Body of pancreas (tissue), 4 donors: ENCODE results near the gene FNBP1L. TPM values are rescaled to one million over a fixed set of nuclear protein-coding genes. Genes with fewer than 3 reads are reported as not detected.

ENCODE experiments used
- ATAC-seq: fragments of 150-250 bp; one replicate; pipeline ENCODE4 v1.9.1; 2016
- DNase-seq, 4 donors: peaks; one replicate each; pipeline ENCODE4 v3.0.0-alpha.2; 2019
- H3K27ac ChIP-seq, 4 donors: fragments of 200-600 bp; sonication (generic); 1 replicate in 3 of 4; 2 replicates in 1 of 4; pipeline versions ENCODE4 v1.5.1 to v1.6.1; 2016 to 2019; ENCODE audit warnings: mild to moderate bottlenecking in 1 of 4, mixed read lengths in 1 of 4, moderate library complexity in 1 of 4
- H3K27me3 ChIP-seq, 2 donors: fragments of 200-600 bp; sonication (generic); one replicate each; pipeline ENCODE4 v1.6.0; 2016; ENCODE audit warnings: mild to moderate bottlenecking in 1 of 2
- H3K36me3 ChIP-seq, 2 donors: fragments of 200-600 bp; sonication (generic); replicated peaks in 1 of 2; 2 replicates each; pipeline ENCODE4 v1.5.1; 2016; ENCODE audit warnings: low read depth in 2 of 2; ENCODE audit not compliant: insufficient read depth in 1 of 2
- H3K4me1 ChIP-seq: fragments of 200-600 bp; sonication (generic); one replicate; pipeline ENCODE4 v1.6.0; 2016
- H3K4me3 ChIP-seq, 2 donors: fragments of 200-600 bp; sonication (generic); 1 replicate in 1 of 2; 2 replicates in 1 of 2; pipeline ENCODE4 v1.5.1; 2016 to 2019
- H3K9me3 ChIP-seq, 3 donors: fragments of 200-600 bp; sonication (generic); 1 replicate in 2 of 3; 2 replicates in 1 of 3; pipeline ENCODE4 v1.5.1; 2016
- CTCF ChIP-seq, 7 experiments: fragments of 450-650 bp in 4 of 7; fragments of 200-600 bp in 3 of 7; sonication (generic) in 3 of 7; IDR thresholded peaks; one replicate each; pipeline ENCODE4 v1.5.1; 2016 to 2019; ENCODE audit warnings: antibody characterized with exemption in 7 of 7
- POLR2A ChIP-seq, 3 donors: fragments of 450-650 bp; IDR thresholded peaks; one replicate each; pipeline ENCODE4 v1.6.1; 2016; ENCODE audit warnings: antibody characterized with exemption in 3 of 3, mild to moderate bottlenecking in 2 of 3
- WGBS, 2 donors: methylation state at CpG; one replicate each; pipeline ENCODE4 v1.1.5; 2017; 5-methylcytosine and 5-hydroxymethylcytosine counted together
- intact Hi-C: fragments of 100-400 bp; cut with DNase I; formaldehyde crosslinking; loops from one replicate; pipeline ENCODE4 v1.15.1; 2023
- total RNA-seq, 2 donors: library from RNA; depleted of rRNA; stranded (reverse); fragments of >200 nt; gene quantifications; one replicate each; pipeline ENCODE4 v1.1.0, GENCODE V29; 2016

FNBP1L gene
- total RNA-seq, 2 donors from 2014 or later = 23.1 to 32.9 TPM

GRCh38 chr1:93448292-93448982, 519 bp downstream of the FNBP1L start:
- no peaks in the 10 kb centered on the region for H3K9me3 ChIP-seq
- H3K27ac ChIP-seq = peak overlapping the region; percentile 79 to 98 (median 96)
- peak overlapping the region; percentile 94 to 95 for H3K4me3 ChIP-seq
- intact Hi-C loops = no loop called here
- peaks cover 22% of the 10 kb centered on the region for H3K4me1 ChIP-seq
- H3K27me3 ChIP-seq = no peaks in the 10 kb centered on the region
- peak in 1 of 7 experiments; percentile 6 for TF ChIP-seq CTCF (IDR thresholded peaks at IDR 0.05)
- TF ChIP-seq POLR2A (IDR thresholded peaks at IDR 0.05) = no peak
- ATAC-seq (peak; percentile 40), DNase-seq (peak; percentile 49 to 67 (median 57))
- no peaks in the 10 kb centered on the region for H3K36me3 ChIP-seq
- 0% methylated on average over 47 to 77 of the region's 77 CpGs for WGBS, 2 donors

- ATAC-seq (peak; percentile 24), DNase-seq (peak; percentile 48 to 69 (median 49))
- Histone ChIP-seq H3K27ac (peak overlapping the region; percentile 79 to 98 (median 96)), H3K4me1 (peaks cover 18% of the 10 kb centered on the region), H3K36me3 (no peaks in the 10 kb centered on the region), H3K4me3 (peak overlapping the region; percentile 94 to 95), H3K9me3 (no peaks in the 10 kb centered on the region), H3K27me3 (no peaks in the 10 kb centered on the region)
- TF ChIP-seq CTCF (IDR thresholded peaks at IDR 0.05) (peak in 1 of 7 experiments; percentile 14), POLR2A (IDR thresholded peaks at IDR 0.05) (peak in 2 of 3 donors; percentile 56 to 59)
- WGBS, 2 donors = 1% methylated on average over 26 to 27 of the region's 27 CpGs
- intact Hi-C loops = no loop called here
These were observed 1.3 kb downstream of the FNBP1L start for GRCh38 chr1:93448983-93449804.

- no peaks in the 10 kb centered on the region for H3K36me3 ChIP-seq
- H3K27me3 ChIP-seq = no peaks in the 10 kb centered on the region
- WGBS, 2 donors = 46 to 48% methylated on average over 1 of the region's 1 CpG
- H3K9me3 ChIP-seq = no peaks in the 10 kb centered on the region
- H3K4me1 ChIP-seq = peaks cover 18% of the 10 kb centered on the region
- DNase-seq = no peak
- H3K27ac ChIP-seq = no peak overlapping the region
- intact Hi-C loops = no loop called here
- ATAC-seq = no peak
- TF ChIP-seq CTCF (IDR thresholded peaks at IDR 0.05) (no peak), POLR2A (IDR thresholded peaks at IDR 0.05) (no peak)
- H3K4me3 ChIP-seq = no peak overlapping the region
These were observed 2.4 kb downstream of the FNBP1L start for GRCh38 chr1:93450321-93450720.

- no peak for TF ChIP-seq POLR2A (IDR thresholded peaks at IDR 0.05)
- no peak for TF ChIP-seq CTCF (IDR thresholded peaks at IDR 0.05)
- ATAC-seq (no peak), DNase-seq (no peak)
- 90 to 96% methylated on average over 1 of the region's 1 CpG for WGBS, 2 donors
- Histone ChIP-seq H3K4me1 (peaks cover 8% of the 10 kb centered on the region), H3K4me3 (no peak overlapping the region), H3K9me3 (no peaks in the 10 kb centered on the region), H3K36me3 (no peaks in the 10 kb centered on the region), H3K27ac (no peak overlapping the region), H3K27me3 (no peaks in the 10 kb centered on the region)
- intact Hi-C loops = no loop called here
These were observed 6.0 kb downstream of the FNBP1L start for GRCh38 chr1:93453911-93454310.
